Nephron progenitor cell (in vitro differentiated cells): ENCODE results near the gene GHRL.
A peak's percentile ranks its signal among the peaks of the same experiment; 100 is the strongest.

ENCODE experiments used
- DNase-seq: peaks from one replicate; pipeline ENCODE4 v3.0.0; 2021
- H3K27ac Mint-ChIP-seq: 2 replicates; pipeline ENCODE4 v1.8.0; 2021; ENCODE audit warnings: mild to moderate bottlenecking, moderate library complexity, mixed read lengths
- H3K27me3 Mint-ChIP-seq: 2 replicates; pipeline ENCODE4 v1.8.0; 2021; ENCODE audit warnings: mild to moderate bottlenecking, low read depth, mixed read lengths; ENCODE audit not compliant: poor library complexity
- H3K36me3 Mint-ChIP-seq: 2 replicates; pipeline ENCODE4 v1.8.0; 2021; ENCODE audit warnings: low read depth, mixed read lengths
- H3K4me1 Mint-ChIP-seq: 2 replicates; pipeline ENCODE4 v1.8.0; 2021; ENCODE audit warnings: mixed read lengths
- H3K4me3 Mint-ChIP-seq: 2 replicates; pipeline ENCODE4 v1.8.0; 2021; ENCODE audit warnings: mild to moderate bottlenecking, moderate library complexity, mixed read lengths
- H3K9me3 Mint-ChIP-seq: 2 replicates; pipeline ENCODE4 v1.8.0; 2021; ENCODE audit warnings: mild to moderate bottlenecking, moderate library complexity, mixed read lengths
- CTCF ChIP-seq: fragments of 200-600 bp; sonication (generic); IDR thresholded peaks from 2 replicates; pipeline ENCODE4 v1.5.0; 2021; ENCODE audit warnings: antibody characterized with exemption

The GHRL gene, protein sequence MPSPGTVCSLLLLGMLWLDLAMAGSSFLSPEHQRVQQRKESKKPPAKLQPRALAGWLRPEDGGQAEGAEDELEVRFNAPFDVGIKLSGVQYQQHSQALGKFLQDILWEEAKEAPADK

GRCh38 chr3:10292505-10293419, at the start of gene GHRL:
Gene GHRL (minus strand): TSS chr3:10292947. CDS start chr3:10290180, 2,767 bp downstream.
- Mint-ChIP-seq H3K4me3 (no peak within 1 kb of the TSS), H3K27ac (peak within 1 kb of the TSS; percentile 97)

GRCh38 chr3:10341901-10342398, 49.2 kb upstream of the GHRL start:
- Mint-ChIP-seq H3K4me3 (no peak overlapping the region), H3K4me1 (peaks cover 21% of the 10 kb centered on the region), H3K27me3 (peaks cover 22% of the 10 kb centered on the region), H3K9me3 (no peaks in the 10 kb centered on the region), H3K27ac (no peak overlapping the region), H3K36me3 (no peaks in the 10 kb centered on the region)
- no peak for DNase-seq
- TF ChIP-seq CTCF: no peak

More at GRCh38 chr3:10292505-10293419, at the start of gene GHRL:
- Mint-ChIP-seq H3K9me3 (no peaks in the 10 kb centered on the region), H3K4me1 (peaks cover 35% of the 10 kb centered on the region), H3K36me3 (peaks cover 33% of the 10 kb centered on the region), H3K27me3 (peaks cover 3% of the 10 kb centered on the region)
- TF ChIP-seq CTCF: no peak
- no peak for DNase-seq

DNA sequence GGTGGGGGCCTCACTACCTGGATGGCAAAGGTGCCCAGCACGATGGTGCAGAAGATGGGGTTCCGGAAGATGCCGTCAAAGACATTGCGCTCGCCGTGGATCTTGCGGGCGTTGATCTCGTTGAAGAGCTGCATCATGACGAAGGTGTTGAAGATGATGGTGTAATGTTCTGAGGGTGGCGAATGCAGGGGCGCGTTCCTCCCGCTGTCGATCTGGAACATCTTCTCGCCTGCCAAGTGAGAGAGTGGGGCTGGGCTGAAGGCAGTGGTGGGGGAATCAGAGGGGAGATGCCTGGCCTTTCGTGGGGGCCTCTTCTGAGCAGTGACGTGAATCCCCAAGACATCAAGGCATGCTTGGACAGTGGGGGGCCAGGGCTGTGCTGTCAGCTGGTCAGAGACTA, 47.7 kb upstream of the GHRL start:
- Mint-ChIP-seq H3K4me3 (no peak overlapping the region), H3K4me1 (peaks cover 24% of the 10 kb centered on the region), H3K27ac (no peak overlapping the region), H3K27me3 (peaks cover 19% of the 10 kb centered on the region), H3K36me3 (no peaks in the 10 kb centered on the region), H3K9me3 (no peaks in the 10 kb centered on the region)
- DNase-seq: no peak
- no peak for TF ChIP-seq CTCF

DNA sequence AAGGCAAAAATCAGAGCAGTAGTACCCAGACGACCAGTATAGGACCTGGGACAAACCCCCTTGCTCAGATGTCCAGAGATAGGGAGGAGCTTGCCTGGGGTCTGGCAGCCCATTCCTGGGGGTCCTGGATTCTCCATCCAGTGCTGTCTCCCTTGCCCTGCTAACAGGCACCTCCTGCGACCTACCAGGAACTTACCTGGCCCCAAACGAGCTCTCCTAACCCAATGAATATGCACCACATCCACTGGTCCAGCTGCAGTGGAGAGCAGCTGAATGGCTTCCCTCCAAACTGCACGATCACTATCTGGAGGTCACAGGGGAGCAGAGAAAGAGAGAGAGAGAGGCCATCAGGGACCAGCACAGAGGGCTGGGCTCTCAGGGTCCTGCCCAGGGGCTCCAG, 47.3 kb upstream of the GHRL start:
- DNase-seq: no peak
- no peak for TF ChIP-seq CTCF
- Mint-ChIP-seq H3K9me3 (no peaks in the 10 kb centered on the region), H3K4me3 (no peak overlapping the region), H3K36me3 (no peaks in the 10 kb centered on the region), H3K27ac (no peak overlapping the region), H3K27me3 (peaks cover 16% of the 10 kb centered on the region), H3K4me1 (peaks cover 24% of the 10 kb centered on the region)

DNA sequence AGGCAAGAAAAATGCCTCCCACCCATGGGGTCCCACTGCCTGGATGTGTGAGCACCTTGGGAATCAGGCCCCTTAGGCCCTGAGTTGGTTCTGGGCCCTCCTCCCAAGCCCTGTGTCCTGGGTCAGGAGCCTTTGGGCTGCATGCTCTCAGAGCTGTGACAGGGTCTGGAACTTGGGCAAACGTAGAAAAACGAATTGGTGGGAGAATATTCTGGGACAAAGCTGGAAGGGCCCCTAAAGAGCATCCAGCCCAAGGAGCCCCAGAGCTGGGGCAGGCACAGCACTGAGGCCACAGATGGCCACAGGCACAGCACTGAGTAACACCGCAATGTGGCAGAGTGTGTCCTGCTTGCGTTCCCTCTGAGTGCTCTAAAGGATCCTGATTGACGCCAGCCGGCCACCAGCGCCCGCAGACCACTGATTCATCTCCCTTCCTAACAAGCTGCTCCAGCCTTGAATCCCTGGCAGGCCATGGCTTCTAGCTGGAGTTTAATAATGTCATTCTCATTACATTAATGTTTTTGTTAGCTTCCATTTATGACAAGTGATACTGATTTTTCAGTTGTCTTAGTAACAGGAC, 46.7 kb upstream of the GHRL start:
- H3K27me3 Mint-ChIP-seq: peaks cover 16% of the 10 kb centered on the region
- no peak for DNase-seq
- no peak for TF ChIP-seq CTCF
- no peaks in the 10 kb centered on the region for H3K9me3 Mint-ChIP-seq
- H3K36me3 Mint-ChIP-seq: no peaks in the 10 kb centered on the region
- peaks cover 24% of the 10 kb centered on the region for H3K4me1 Mint-ChIP-seq
- H3K27ac Mint-ChIP-seq: no peak overlapping the region
- H3K4me3 Mint-ChIP-seq: no peak overlapping the region
